ENCODE measurements around the gene NCOA7. TPM values are rescaled to one million over a fixed set of nuclear protein-coding genes. Genes with fewer than 3 reads are reported as not detected.

The NCOA7 gene
- polyA plus RNA-seq, 1 of the 3 experiments (the other 2 are of a cell fraction), result 16.3 TPM

- no peaks in the 10 kb centered on the region for H3K9me3 ChIP-seq
- H3K27ac ChIP-seq (ENCODE audit: low read depth in 2 of 2, low read length in 1 of 2), result no peak overlapping the region
- POLR2A ChIA-PET, result no interaction called here
- no peak overlapping the region for H3K9ac ChIP-seq
- H4K20me1 ChIP-seq (ENCODE audit: insufficient read depth), result no peaks in the 10 kb centered on the region
- H3K9me2 ChIP-seq, result no peaks in the 10 kb centered on the region
- no peak for DNase-seq
- no peaks in the 10 kb centered on the region for H3F3A ChIP-seq (replicated peaks; ENCODE audit: insufficient read depth)
- TF ChIP-seq EZH2phosphoT487 (IDR thresholded peaks at IDR 0.05; ENCODE audit: borderline replicate concordance, low read depth) (peak; percentile 15; the same call in 1 of the 2 replicates), FOXM1 (IDR thresholded peaks at IDR 0.05; ENCODE audit: low read depth) (no peak)
- CTCF ChIA-PET, result interaction anchor here (0.7 to 10.5 kb wide), 22 partner anchors 10 to 613 kb away, joined by 3 to 278 read pairs (median 4); partner anchors contain the start of gene NCOA7
- H3K27me3 ChIP-seq (ENCODE audit: insufficient read depth), result peaks cover 61% of the 10 kb centered on the region
- H2AFZ ChIP-seq (ENCODE audit: low read depth), result no peak overlapping the region
- H3K4me1 ChIP-seq (ENCODE audit: control insufficient read depth in 1 of 2, insufficient read depth in 2 of 2, low read depth in 1 of 2, low read length in 1 of 2), result peaks cover 0 to 8% of the 10 kb centered on the region in 2 experiments; a peak in 1 of 4 replicates
- no peak overlapping the region; the same call in 1 of the 2 replicates for H3K4me2 ChIP-seq
- H3K36me3 ChIP-seq (replicated peaks in 1 of 2; ENCODE audit: control insufficient read depth in 1 of 2, insufficient read depth in 2 of 2, low read length in 1 of 2), result no peaks in the 10 kb centered on the region
- WGBS (ENCODE audit: low lambda C conversion rate), result 28% methylated on average over 5 of the region's 5 CpGs
- no peaks in the 10 kb centered on the region for H3K79me2 ChIP-seq (ENCODE audit: insufficient read depth)
- H3K4me3 ChIP-seq (ENCODE audit: low read depth in 2 of 2, low read length in 1 of 2), result no peak overlapping the region
Measured at GRCh38 chr6:125759959-125760457, 30.8 kb upstream of the NCOA7 start.

- POLR2A ChIA-PET, result no interaction called here
- 43% methylated on average over 2 of the region's 2 CpGs for WGBS (ENCODE audit: low lambda C conversion rate)
- H3F3A ChIP-seq (replicated peaks; ENCODE audit: insufficient read depth), result no peaks in the 10 kb centered on the region
- H4K20me1 ChIP-seq (ENCODE audit: insufficient read depth), result no peaks in the 10 kb centered on the region
- H3K4me3 ChIP-seq (ENCODE audit: low read depth in 2 of 2, low read length in 1 of 2), result no peak overlapping the region
- H3K4me1 ChIP-seq (ENCODE audit: control insufficient read depth in 1 of 2, insufficient read depth in 2 of 2, low read depth in 1 of 2, low read length in 1 of 2), result peaks cover 0 to 4% of the 10 kb centered on the region in 2 experiments; a peak in 1 of 4 replicates
- no peak overlapping the region for H3K4me2 ChIP-seq
- no peak overlapping the region for H2AFZ ChIP-seq (ENCODE audit: low read depth)
- no peaks in the 10 kb centered on the region for H3K9me2 ChIP-seq
- H3K9ac ChIP-seq, result no peak overlapping the region
- CTCF ChIA-PET, result interaction anchor here (0.6 to 5.0 kb wide), 8 partner anchors 10 to 453 kb away, joined by 3 to 23 read pairs (median 4); no protein-coding TSS in a partner anchor
- H3K9me3 ChIP-seq, result no peaks in the 10 kb centered on the region
- no peak overlapping the region for H3K27ac ChIP-seq (ENCODE audit: low read depth in 2 of 2, low read length in 1 of 2)
- no peak for DNase-seq
- no peaks in the 10 kb centered on the region for H3K36me3 ChIP-seq (replicated peaks in 1 of 2; ENCODE audit: control insufficient read depth in 1 of 2, insufficient read depth in 2 of 2, low read length in 1 of 2)
- peaks cover 60% of the 10 kb centered on the region for H3K27me3 ChIP-seq (ENCODE audit: insufficient read depth)
- H3K79me2 ChIP-seq (ENCODE audit: insufficient read depth), result no peaks in the 10 kb centered on the region
- TF ChIP-seq RXRA (IDR thresholded peaks at IDR 0.05; ENCODE audit: borderline replicate concordance, low read depth) (no peak), TEAD4 (IDR thresholded peaks at IDR 0.05; ENCODE audit: borderline replicate concordance, insufficient read depth) (no peak), TAF1 (IDR thresholded peaks at IDR 0.05; ENCODE audit: borderline replicate concordance, low read depth, low read length) (no peak), POLR2AphosphoS5 (IDR thresholded peaks at IDR 0.05; ENCODE audit: low read depth, low read length) (no peak), FOSL2 (IDR thresholded peaks at IDR 0.05; ENCODE audit: borderline replicate concordance, low read depth) (no peak), NRF1 (IDR thresholded peaks at IDR 0.05; ENCODE audit: low read depth, low read length) (no peak), RFX5 (IDR thresholded peaks at IDR 0.05; ENCODE audit: low read length) (no peak), TCF12 (IDR thresholded peaks at IDR 0.05) (no peak), MEF2A (IDR thresholded peaks at IDR 0.05; ENCODE audit: borderline replicate concordance, low read depth) (no peak), REST (IDR thresholded peaks at IDR 0.05; ENCODE audit: low read depth, low read length) (no peak), SIN3A (IDR thresholded peaks at IDR 0.05; ENCODE audit: borderline replicate concordance, low read depth, low read length) (no peak), NFIC (IDR thresholded peaks at IDR 0.05; ENCODE audit: borderline replicate concordance) (no peak), USF2 (IDR thresholded peaks at IDR 0.05; ENCODE audit: borderline replicate concordance, low read depth, low read length) (no peak), YY1 (IDR thresholded peaks at IDR 0.05; ENCODE audit: low read depth) (no peak), GATA2 (CRISPR knock-in tag; IDR thresholded peaks at IDR 0.05) (no peak)
- TF ChIP-seq, protein P1, sequence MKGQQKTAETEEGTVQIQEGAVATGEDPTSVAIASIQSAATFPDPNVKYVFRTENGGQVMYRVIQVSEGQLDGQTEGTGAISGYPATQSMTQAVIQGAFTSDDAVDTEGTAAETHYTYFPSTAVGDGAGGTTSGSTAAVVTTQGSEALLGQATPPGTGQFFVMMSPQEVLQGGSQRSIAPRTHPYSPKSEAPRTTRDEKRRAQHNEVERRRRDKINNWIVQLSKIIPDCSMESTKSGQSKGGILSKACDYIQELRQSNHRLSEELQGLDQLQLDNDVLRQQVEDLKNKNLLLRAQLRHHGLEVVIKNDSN (IDR thresholded peaks at IDR 0.05; ENCODE audit: borderline replicate concordance, low read depth), result no peak
- TF ChIP-seq, protein P2, sequence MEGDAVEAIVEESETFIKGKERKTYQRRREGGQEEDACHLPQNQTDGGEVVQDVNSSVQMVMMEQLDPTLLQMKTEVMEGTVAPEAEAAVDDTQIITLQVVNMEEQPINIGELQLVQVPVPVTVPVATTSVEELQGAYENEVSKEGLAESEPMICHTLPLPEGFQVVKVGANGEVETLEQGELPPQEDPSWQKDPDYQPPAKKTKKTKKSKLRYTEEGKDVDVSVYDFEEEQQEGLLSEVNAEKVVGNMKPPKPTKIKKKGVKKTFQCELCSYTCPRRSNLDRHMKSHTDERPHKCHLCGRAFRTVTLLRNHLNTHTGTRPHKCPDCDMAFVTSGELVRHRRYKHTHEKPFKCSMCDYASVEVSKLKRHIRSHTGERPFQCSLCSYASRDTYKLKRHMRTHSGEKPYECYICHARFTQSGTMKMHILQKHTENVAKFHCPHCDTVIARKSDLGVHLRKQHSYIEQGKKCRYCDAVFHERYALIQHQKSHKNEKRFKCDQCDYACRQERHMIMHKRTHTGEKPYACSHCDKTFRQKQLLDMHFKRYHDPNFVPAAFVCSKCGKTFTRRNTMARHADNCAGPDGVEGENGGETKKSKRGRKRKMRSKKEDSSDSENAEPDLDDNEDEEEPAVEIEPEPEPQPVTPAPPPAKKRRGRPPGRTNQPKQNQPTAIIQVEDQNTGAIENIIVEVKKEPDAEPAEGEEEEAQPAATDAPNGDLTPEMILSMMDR (IDR thresholded peaks at IDR 0.05), result no peak
Measured at GRCh38 chr6:125764121-125764671, 26.6 kb upstream of the NCOA7 start.

Data from SK-N-SH (cell line).